GM23338 (cell line): Measurements from ENCODE around the gene SBNO1. TPM values are rescaled to one million over a fixed set of nuclear protein-coding genes. Genes with fewer than 3 reads are reported as not detected.

ENCODE experiments used
- ATAC-seq: fragments of 200-7000 bp; cut with Tn5 transposase; 3 replicates; pipeline ENCODE4 v1.9.1; 2020
- DNase-seq: peaks from one replicate; pipeline ENCODE4 v3.0.0-alpha.2; 2015; ENCODE audit warnings: low spot score
- H2AFZ ChIP-seq: fragments of 200-600 bp; sonication (generic); 2 replicates; pipeline ENCODE4 v1.8.0; 2016; ENCODE audit warnings: antibody characterized with exemption, mild to moderate bottlenecking, moderate library complexity
- H3F3A ChIP-seq: fragments of 200-600 bp; sonication (generic); replicated peaks from 2 replicates; pipeline ENCODE4 v1.8.0; 2017; ENCODE audit warnings: antibody characterized with exemption, mixed run types, low read depth
- H3K27ac ChIP-seq: fragments of 200-600 bp; sonication (generic); 2 replicates; pipeline ENCODE4 v1.6.1; 2016; ENCODE audit warnings: low read depth
- H3K27me3 ChIP-seq: fragments of 200-600 bp; sonication (generic); 2 replicates; pipeline ENCODE4 v1.8.0; 2016; ENCODE audit warnings: mild to moderate bottlenecking, mixed run types, moderate library complexity; ENCODE audit not compliant: insufficient read depth
- H3K36me3 ChIP-seq: fragments of 200-600 bp; sonication (generic); 2 replicates; pipeline ENCODE4 v1.8.0; 2016; ENCODE audit warnings: mild to moderate bottlenecking; ENCODE audit not compliant: insufficient read depth
- H3K4me1 ChIP-seq: fragments of 200-600 bp; sonication (generic); 2 replicates; pipeline ENCODE4 v1.8.0; 2016; ENCODE audit warnings: mild to moderate bottlenecking, moderate library complexity; ENCODE audit not compliant: insufficient read depth
- H3K4me2 ChIP-seq: fragments of 200-600 bp; sonication (generic); 2 replicates; pipeline ENCODE4 v1.7.1; 2017; ENCODE audit warnings: mixed run types
- H3K4me3 ChIP-seq: fragments of 200-600 bp; sonication (generic); 2 replicates; pipeline ENCODE4 v1.6.1; 2016; ENCODE audit warnings: mixed run types
- H3K79me2 ChIP-seq: fragments of 200-600 bp; sonication (generic); replicated peaks from 2 replicates; pipeline ENCODE4 v1.8.0; 2017; ENCODE audit warnings: mild to moderate bottlenecking; ENCODE audit not compliant: insufficient read depth
- H3K9me2 ChIP-seq: fragments of 200-600 bp; sonication (generic); 2 replicates; pipeline ENCODE4 v1.8.0; 2017; ENCODE audit not compliant: insufficient read depth
- H4K20me1 ChIP-seq: fragments of 200-600 bp; sonication (generic); replicated peaks from 2 replicates; pipeline ENCODE4 v1.8.0; 2017; ENCODE audit warnings: mild to moderate bottlenecking; ENCODE audit not compliant: insufficient read depth
- H3K27ac Mint-ChIP-seq: 2 replicates; pipeline ENCODE4 v1.8.0; 2020; ENCODE audit warnings: inconsistent platforms, mild to moderate bottlenecking, moderate library complexity, mixed read lengths
- H3K27me3 Mint-ChIP-seq: 3 replicates; pipeline ENCODE4 v1.8.0; 2022; ENCODE audit warnings: low read depth, mild to moderate bottlenecking, moderate library complexity, mixed read lengths, inconsistent platforms; ENCODE audit not compliant: insufficient read depth, poor library complexity
- H3K36me3 Mint-ChIP-seq: 3 replicates; pipeline ENCODE4 v1.8.0; 2021; ENCODE audit warnings: low read depth, mild to moderate bottlenecking, inconsistent platforms, moderate library complexity, mixed read lengths
- H3K4me1 Mint-ChIP-seq: 3 replicates; pipeline ENCODE4 v1.8.0; 2020; ENCODE audit warnings: mild to moderate bottlenecking, inconsistent platforms, mixed read lengths
- H3K4me3 Mint-ChIP-seq: 3 replicates; pipeline ENCODE4 v1.8.0; 2021; ENCODE audit warnings: moderate library complexity, mild to moderate bottlenecking, inconsistent platforms, mixed read lengths
- H3K9me3 Mint-ChIP-seq: 3 replicates; pipeline ENCODE4 v1.8.0; 2020; ENCODE audit warnings: moderate library complexity, mild to moderate bottlenecking, inconsistent platforms, mixed read lengths
- CREB1 ChIP-seq: fragments of 250-450 bp; sonication (Bioruptor Pico); IDR thresholded peaks from 2 replicates; pipeline ENCODE4 v1.5.0; 2020; ENCODE audit warnings: low read depth, mild to moderate bottlenecking, moderate library complexity
- CTCF ChIP-seq, 2 experiments: fragments of 200-600 bp in 1 of 2; sonication (generic) in 1 of 2; conservative IDR thresholded peaks; 2 replicates each; pipeline versions ENCODE4 v1.5.1 to v1.6.1; 2016 to 2017; ENCODE audit warnings: antibody characterized with exemption in 2 of 2, low read depth in 2 of 2, mild to moderate bottlenecking in 2 of 2, moderate library complexity in 1 of 2
- EZH2 ChIP-seq: fragments of 200-600 bp; sonication (generic); IDR thresholded peaks from one replicate; pipeline ENCODE4 v1.8.0; 2017; ENCODE audit warnings: antibody characterized with exemption, mild to moderate bottlenecking, low read depth; ENCODE audit not compliant: unreplicated experiment
- EZH2phosphoT487 ChIP-seq: fragments of 200-600 bp; sonication (generic); IDR thresholded peaks from one replicate; pipeline ENCODE4 v1.8.1; 2018; ENCODE audit warnings: antibody characterized with exemption; ENCODE audit not compliant: unreplicated experiment
- NANOG ChIP-seq: IDR thresholded peaks from 2 replicates; pipeline ENCODE4 v1.6.1; 2016; ENCODE audit warnings: antibody characterized with exemption, borderline replicate concordance
- POLR2AphosphoS5 ChIP-seq: IDR thresholded peaks from 2 replicates; pipeline ENCODE4 v1.6.1; 2016; ENCODE audit warnings: antibody characterized with exemption, low read depth
- STAT1 ChIP-seq: IDR thresholded peaks from one replicate; pipeline ENCODE4 v1.6.1; 2016; ENCODE audit warnings: antibody characterized with exemption; ENCODE audit not compliant: unreplicated experiment
- ZNF114 ChIP-seq: fragments of 250-450 bp; sonication (Bioruptor Pico); IDR thresholded peaks from 2 replicates; pipeline ENCODE4 v1.5.0; 2020; ENCODE audit warnings: mild to moderate bottlenecking, moderate library complexity
- ZNF331 ChIP-seq: fragments of 250-450 bp; sonication (Bioruptor Pico); IDR thresholded peaks from 2 replicates; pipeline ENCODE4 v1.5.0; 2020; ENCODE audit warnings: low read depth, mild to moderate bottlenecking, moderate library complexity
- polyA plus RNA-seq: library from polyadenylated mRNA; unstranded; fragments of >200 nt; fragmentation: Nextera tagmentation; extraction: Ambion mirVana; gene quantifications from 2 replicates; pipeline ENCODE4 v1.2.1, GENCODE V29; 2016
- total RNA-seq: library from RNA; depleted of rRNA; stranded (reverse); fragments of >200 nt; shearing (Covaris generic); gene quantifications from 2 replicates; pipeline ENCODE4 v1.2.3, GENCODE V29; 2014
- TF ChIP-seq, protein P1 (sequence below): fragments of 250-450 bp; sonication (Bioruptor Pico); IDR thresholded peaks from 2 replicates; pipeline ENCODE4 v1.5.0; 2020; ENCODE audit warnings: mild to moderate bottlenecking, moderate library complexity
- TF ChIP-seq, protein P2 (sequence below): IDR thresholded peaks from 2 replicates; pipeline ENCODE4 v1.6.1; 2016; ENCODE audit warnings: antibody characterized with exemption

Gene SBNO1
- total and polyA plus RNA-seq, 2 experiments from 2014 or later = 34.9 to 49.5 TPM

DNA sequence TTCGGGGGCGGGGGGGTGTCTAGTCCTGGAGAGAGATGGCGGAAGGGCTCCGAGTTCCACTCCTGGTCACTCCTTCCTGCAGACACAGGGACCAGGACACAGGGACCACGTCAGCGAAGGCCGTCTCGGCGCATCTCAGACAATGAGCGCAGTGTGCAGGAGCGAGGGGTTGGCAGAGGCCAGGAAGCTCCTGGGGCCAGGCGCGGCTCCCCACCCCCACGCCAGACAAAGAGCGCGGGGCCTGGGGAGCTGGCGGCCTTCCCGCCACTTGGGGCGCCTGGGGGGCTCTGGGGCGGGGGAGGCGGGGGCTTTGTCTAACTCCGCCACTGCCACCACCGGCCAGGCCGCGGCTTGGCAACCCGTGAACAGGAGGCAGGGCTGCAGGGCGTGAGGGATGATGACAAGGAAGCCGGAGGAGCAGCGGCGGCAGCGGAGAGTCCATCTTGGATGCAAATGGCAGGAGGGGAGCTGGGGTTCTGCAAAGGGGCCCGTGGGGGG, 95.2 kb downstream of the SBNO1 start:
- no peaks in the 10 kb centered on the region for H3K9me2 ChIP-seq
- Mint-ChIP-seq H3K4me1 (peaks cover 41% of the 10 kb centered on the region), H3K36me3 (peaks cover 32% of the 10 kb centered on the region), H3K9me3 (0 out of 3 replicates have a peak, but pooled peaks cover 4% of the 10 kb centered on the region), H3K27ac (peak overlapping the region; percentile 96), H3K27me3 (peaks cover 22% of the 10 kb centered on the region), H3K4me3 (peak overlapping the region; percentile 98)
- H3K79me2 ChIP-seq = peaks cover 51% of the 10 kb centered on the region
- no peaks in the 10 kb centered on the region for H3K27me3 ChIP-seq
- H3K4me3 ChIP-seq = peak overlapping the region; percentile 78
- H3F3A ChIP-seq = 0 out of 2 replicates have a peak, but pooled peaks cover 10% of the 10 kb centered on the region
- peaks cover 11% of the 10 kb centered on the region for H4K20me1 ChIP-seq
- H3K4me1 ChIP-seq = peaks cover 18% of the 10 kb centered on the region
- H3K4me2 ChIP-seq = peak overlapping the region; percentile 98
- no peaks in the 10 kb centered on the region for H3K36me3 ChIP-seq
- peak overlapping the region; percentile 91 for H3K27ac ChIP-seq
- ATAC-seq (peak; percentile 66), DNase-seq (peak; percentile 90)
- no peak overlapping the region for H2AFZ ChIP-seq
- TF ChIP-seq CTCF (conservative IDR thresholded peaks at IDR 0.05; ENCODE audit: low read depth in 2 of 2) (peak; percentile 11 to 21; a peak in 1 of 4 replicates), EZH2 (no peak)

DNA sequence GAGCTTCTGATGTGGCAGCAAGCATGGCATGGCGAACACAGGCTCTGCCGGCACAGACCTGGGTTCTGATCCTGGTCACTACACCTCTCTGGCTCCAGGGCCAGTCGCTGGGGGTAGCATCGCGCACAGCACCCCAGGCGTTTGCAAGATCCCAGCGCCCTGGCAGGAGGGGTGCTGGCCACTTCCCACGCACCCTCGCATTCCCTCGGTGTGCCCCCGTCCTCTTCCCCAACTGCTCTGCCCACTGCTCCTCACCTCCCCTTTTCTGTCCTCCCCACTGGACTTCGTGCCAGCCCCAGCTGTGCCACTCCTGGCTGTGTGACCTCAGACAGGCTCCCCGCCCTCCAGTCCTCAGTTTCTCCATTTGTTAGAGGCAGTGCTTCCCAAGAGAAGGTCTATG, 95.8 kb downstream of the SBNO1 start:
- Mint-ChIP-seq H3K36me3 (peaks cover 36% of the 10 kb centered on the region), H3K4me1 (peaks cover 42% of the 10 kb centered on the region), H3K27me3 (peaks cover 23% of the 10 kb centered on the region), H3K4me3 (peak overlapping the region; percentile 98), H3K9me3 (0 out of 3 replicates have a peak, but pooled peaks cover 4% of the 10 kb centered on the region), H3K27ac (peak overlapping the region; percentile 92)
- peak overlapping the region; percentile 98 for H3K4me2 ChIP-seq
- no peak for ATAC-seq
- no peaks in the 10 kb centered on the region for H3K9me2 ChIP-seq
- peaks cover 54% of the 10 kb centered on the region for H3K79me2 ChIP-seq
- H4K20me1 ChIP-seq = peaks cover 14% of the 10 kb centered on the region
- peak overlapping the region; percentile 91; the same call in 1 of the 2 replicates for H3K27ac ChIP-seq
- no peaks in the 10 kb centered on the region for H3K36me3 ChIP-seq
- H3K4me3 ChIP-seq = peak overlapping the region; percentile 78
- no peaks in the 10 kb centered on the region for H3K27me3 ChIP-seq
- 0 out of 2 replicates have a peak, but pooled peaks cover 10% of the 10 kb centered on the region for H3F3A ChIP-seq
- H3K4me1 ChIP-seq = peaks cover 18% of the 10 kb centered on the region
- DNase-seq = no peak
- no peak overlapping the region for H2AFZ ChIP-seq
- no peak for TF ChIP-seq NANOG
- TF ChIP-seq, protein P1, sequence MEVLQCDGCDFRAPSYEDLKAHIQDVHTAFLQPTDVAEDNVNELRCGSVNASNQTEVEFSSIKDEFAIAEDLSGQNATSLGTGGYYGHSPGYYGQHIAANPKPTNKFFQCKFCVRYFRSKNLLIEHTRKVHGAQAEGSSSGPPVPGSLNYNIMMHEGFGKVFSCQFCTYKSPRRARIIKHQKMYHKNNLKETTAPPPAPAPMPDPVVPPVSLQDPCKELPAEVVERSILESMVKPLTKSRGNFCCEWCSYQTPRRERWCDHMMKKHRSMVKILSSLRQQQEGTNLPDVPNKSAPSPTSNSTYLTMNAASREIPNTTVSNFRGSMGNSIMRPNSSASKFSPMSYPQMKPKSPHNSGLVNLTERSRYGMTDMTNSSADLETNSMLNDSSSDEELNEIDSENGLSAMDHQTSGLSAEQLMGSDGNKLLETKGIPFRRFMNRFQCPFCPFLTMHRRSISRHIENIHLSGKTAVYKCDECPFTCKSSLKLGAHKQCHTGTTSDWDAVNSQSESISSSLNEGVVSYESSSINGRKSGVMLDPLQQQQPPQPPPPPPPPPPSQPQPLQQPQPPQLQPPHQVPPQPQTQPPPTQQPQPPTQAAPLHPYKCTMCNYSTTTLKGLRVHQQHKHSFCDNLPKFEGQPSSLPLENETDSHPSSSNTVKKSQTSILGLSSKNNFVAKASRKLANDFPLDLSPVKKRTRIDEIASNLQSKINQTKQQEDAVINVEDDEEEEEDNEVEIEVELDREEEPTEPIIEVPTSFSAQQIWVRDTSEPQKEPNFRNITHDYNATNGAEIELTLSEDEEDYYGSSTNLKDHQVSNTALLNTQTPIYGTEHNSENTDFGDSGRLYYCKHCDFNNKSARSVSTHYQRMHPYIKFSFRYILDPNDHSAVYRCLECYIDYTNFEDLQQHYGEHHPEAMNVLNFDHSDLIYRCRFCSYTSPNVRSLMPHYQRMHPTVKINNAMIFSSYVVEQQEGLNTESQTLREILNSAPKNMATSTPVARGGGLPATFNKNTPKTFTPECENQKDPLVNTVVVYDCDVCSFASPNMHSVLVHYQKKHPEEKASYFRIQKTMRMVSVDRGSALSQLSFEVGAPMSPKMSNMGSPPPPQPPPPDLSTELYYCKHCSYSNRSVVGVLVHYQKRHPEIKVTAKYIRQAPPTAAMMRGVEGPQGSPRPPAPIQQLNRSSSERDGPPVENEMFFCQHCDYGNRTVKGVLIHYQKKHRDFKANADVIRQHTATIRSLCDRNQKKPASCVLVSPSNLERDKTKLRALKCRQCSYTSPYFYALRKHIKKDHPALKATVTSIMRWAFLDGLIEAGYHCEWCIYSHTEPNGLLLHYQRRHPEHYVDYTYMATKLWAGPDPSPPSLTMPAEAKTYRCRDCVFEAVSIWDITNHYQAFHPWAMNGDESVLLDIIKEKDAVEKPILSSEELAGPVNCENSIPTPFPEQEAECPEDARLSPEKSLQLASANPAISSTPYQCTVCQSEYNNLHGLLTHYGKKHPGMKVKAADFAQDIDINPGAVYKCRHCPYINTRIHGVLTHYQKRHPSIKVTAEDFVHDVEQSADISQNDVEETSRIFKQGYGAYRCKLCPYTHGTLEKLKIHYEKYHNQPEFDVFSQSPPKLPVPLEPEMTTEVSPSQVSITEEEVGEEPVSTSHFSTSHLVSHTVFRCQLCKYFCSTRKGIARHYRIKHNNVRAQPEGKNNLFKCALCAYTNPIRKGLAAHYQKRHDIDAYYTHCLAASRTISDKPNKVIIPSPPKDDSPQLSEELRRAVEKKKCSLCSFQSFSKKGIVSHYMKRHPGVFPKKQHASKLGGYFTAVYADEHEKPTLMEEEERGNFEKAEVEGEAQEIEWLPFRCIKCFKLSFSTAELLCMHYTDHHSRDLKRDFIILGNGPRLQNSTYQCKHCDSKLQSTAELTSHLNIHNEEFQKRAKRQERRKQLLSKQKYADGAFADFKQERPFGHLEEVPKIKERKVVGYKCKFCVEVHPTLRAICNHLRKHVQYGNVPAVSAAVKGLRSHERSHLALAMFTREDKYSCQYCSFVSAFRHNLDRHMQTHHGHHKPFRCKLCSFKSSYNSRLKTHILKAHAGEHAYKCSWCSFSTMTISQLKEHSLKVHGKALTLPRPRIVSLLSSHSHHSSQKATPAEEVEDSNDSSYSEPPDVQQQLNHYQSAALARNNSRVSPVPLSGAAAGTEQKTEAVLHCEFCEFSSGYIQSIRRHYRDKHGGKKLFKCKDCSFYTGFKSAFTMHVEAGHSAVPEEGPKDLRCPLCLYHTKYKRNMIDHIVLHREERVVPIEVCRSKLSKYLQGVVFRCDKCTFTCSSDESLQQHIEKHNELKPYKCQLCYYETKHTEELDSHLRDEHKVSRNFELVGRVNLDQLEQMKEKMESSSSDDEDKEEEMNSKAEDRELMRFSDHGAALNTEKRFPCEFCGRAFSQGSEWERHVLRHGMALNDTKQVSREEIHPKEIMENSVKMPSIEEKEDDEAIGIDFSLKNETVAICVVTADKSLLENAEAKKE = no peak
- TF ChIP-seq, protein P2, sequence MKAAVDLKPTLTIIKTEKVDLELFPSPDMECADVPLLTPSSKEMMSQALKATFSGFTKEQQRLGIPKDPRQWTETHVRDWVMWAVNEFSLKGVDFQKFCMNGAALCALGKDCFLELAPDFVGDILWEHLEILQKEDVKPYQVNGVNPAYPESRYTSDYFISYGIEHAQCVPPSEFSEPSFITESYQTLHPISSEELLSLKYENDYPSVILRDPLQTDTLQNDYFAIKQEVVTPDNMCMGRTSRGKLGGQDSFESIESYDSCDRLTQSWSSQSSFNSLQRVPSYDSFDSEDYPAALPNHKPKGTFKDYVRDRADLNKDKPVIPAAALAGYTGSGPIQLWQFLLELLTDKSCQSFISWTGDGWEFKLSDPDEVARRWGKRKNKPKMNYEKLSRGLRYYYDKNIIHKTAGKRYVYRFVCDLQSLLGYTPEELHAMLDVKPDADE = no peak
- TF ChIP-seq ZNF114 (CRISPR knock-in tag) = no peak
- no peak for TF ChIP-seq EZH2
- no peak for TF ChIP-seq STAT1
- no peak for TF ChIP-seq POLR2AphosphoS5
- no peak for TF ChIP-seq EZH2phosphoT487
- TF ChIP-seq ZNF331 = no peak
- no peak for TF ChIP-seq CREB1 (CRISPR knock-in tag)
